HG03097 (cell line): ENCODE results near the gene BABAM2.
"Not testable (repeated sequence)": the region's sequence is repeated elsewhere in the genome, so short reads cannot be mapped to it uniquely, and the experiment has no call there.

Source experiments
- ATAC-seq: cut with Tn5 transposase; IDR thresholded peaks from one replicate; pipeline ENCODE4 v1.9.1; 2021; ENCODE audit not compliant: unreplicated experiment, low FRiP score

The BABAM2 gene

DNA sequence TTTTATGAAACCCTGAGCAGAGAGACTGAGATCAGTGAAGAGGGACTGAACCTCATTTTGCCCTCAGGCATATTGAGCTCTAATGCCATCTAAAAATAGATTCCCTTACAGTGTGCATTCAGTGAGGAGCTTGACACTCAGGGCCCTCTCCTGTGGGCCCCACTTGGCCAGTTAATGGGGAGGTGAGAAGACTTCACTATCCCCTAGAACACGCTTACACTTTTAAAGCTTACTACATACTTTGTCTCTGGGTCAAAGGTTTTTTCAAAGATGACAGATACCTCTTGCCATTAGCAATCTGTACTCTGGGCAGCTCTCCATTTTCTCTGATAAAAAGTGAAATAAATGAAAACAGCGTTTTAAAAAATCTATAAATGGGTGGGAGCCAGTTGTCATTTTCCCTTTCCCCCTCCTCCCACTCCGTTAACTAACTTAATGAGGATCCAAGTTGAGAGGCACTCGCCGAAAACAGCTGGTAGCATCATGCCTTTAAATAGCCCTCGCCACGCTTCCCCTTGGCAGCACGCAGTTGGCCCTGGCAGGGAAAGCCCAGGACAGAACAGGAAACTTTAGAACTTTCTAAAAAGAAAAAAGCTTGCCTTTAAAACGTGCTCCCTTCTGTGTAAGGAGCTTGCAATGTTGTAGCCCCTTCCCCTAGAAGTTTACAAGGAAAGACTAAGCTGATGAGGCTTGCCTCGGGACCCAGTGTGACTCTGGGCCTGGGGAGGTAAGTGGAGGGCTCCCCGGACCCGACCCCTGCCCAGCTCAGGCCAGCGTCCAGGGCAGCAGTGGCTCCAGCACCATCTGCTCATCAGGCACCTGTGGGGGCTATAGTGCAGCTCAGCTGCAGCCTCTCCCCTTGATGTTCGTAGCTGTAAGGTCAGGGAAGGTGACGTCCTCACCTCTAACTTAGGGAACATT is 443.3 kb downstream of the BABAM2 start:
- no peak for ATAC-seq

DNA sequence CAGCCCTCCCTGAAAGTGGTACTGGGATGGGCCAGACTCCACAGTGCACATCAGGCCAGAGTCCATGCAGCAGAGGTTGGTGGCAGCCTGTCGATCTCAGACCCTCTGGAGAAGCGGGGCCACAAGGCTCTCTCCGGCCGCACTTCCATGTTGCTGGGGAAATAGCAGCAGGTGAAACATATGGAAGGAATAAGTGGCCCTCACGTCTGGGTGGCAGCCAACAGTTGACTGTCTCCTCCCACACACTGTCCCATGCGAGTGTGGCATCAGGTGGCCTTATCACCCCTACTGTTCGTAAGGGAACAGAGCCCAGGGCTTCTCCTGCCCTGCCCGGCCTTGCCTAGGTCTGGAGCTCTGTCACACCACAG is 444.0 kb downstream of the BABAM2 start:
- no peak for ATAC-seq

DNA sequence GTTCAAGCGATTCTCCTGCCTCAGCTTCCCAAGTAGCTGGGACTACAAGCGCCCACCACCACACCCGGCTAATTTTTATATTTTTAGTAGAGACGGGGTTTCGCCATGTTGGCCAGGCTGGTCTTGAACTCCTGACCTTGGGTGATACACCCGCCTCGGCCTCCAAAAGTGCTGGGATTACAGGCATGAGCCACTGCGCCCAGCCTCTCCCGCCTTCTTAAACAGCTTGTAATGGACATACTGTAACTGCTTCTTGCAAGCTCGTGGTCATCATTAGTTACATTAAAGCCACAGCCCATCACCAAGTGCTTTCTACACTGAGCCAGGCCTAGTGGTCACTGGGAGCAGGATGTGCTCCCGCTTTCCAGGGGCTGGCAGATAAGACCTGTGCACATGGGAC is 444.7 kb downstream of the BABAM2 start:
- ATAC-seq = not testable (repeated sequence)

DNA sequence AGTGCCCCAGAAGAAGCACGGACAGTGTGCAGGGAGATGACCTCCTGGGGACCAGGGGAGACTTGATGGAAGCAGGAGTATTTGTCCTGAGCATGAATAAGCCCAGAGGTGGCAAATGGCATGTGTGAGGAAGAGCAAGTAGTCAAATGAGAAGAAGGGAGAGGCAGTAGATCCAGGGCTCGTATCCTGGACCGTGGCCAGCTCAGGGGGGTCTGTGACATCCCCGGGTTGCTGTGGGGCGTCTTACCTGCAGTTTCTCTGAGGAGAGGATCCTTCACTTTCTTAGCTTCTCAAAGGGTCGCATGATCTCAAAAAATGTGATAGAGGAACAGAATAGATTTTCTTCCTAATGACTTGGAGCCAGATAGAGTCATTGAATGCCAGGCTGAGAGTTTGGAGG is 445.1 kb downstream of the BABAM2 start:
- ATAC-seq = no peak

DNA sequence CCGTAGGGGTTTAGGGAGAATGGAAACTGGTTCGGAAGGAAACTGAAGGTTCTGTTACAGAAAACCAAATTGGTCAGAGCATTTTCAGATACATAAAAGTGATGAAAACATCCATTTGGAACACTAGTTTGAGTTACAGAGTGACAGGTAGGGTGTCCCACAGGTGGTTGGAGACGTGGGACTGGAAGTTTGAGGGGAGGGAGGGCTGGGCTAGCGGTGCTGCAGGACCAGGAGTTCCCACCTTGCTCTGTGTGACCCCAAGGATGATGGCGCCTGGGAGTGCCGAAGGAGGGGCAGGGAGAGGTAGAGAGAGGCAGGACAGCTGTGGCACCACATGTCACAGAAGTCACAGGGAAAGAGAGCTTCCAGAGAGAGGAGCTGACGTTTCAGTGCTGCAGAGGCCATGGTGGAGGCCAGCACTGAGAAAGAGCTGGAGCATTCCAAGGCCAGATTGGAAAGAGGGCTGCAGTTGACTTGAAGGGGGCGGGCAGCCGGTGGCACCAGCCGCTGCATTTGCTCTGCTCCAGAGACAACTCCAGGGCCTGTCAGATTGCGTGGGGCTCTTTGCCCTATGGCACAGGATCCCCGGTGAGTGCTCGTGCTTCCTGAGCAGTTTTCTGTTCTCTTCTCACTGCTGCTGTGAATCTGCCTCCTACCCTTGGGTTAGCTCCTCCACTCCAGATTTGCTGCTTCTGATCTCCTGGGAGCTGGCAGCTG is 445.9 kb downstream of the BABAM2 start:
- no peak for ATAC-seq

DNA sequence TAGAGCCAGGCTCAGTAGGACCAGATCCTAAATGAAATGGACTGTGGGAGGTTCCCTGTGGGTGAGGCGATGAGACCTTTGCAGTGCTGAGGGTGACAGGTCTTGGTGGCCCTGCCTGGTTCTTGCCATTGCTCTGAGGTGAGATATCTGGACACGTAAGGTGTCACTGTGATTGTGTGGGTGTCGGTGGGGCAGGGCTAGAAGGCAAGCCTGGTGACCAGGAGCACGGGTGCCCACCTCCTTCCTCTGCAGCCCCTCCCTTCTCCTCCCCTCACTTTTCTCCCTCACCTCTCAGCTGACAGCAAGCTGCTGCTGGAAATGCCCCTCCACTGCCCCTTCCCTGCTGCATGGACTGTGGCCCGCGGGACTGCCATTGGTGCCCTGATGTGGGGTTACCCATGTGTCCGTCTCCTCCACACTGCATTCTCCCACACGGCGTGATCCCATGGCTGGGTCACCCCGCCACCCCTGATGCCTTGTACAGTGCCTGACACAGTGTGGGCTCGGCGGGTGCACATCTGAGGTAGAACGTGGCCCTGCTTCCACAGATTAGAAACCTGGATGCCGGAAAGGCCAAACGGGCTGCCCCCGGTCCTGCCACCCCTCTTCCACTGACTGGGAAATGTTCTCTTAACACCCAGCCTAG is 446.6 kb downstream of the BABAM2 start:
- no peak for ATAC-seq

DNA sequence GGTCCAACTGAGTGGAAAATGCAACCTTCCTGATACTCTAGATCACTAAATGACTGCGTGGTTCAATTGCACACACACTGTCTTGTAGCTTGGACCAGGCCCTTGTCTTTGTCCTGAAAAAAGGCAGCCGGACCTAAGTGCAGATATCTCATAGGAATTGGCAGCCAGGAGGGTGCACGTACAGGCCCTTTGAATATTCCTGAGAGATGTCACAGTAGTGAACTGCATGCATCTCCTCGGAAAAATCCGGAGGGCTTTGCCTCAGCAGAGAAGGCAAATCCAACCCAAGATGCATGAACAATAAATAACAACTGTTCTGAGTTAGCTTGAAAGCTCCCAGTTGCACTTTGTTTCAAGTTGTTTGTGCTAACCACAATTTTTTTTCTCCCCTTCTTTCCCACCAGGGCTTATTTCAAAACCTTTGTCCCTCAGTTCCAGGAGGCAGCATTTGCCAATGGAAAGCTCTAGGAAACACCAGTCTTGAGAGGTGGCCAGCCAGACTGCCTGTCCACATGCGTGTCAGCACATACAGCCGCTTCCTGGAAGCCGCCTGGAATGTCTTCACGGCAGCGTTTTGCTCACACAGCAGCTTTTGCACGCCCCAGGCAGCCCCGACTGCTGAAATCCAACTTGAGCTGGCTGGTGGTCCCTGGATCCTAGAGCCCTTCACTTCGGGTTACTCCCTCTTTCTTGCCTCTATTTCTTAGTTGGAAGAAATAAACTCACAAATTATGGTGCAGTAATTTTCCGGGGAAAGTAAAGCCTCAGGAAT is 447.7 kb downstream of the BABAM2 start:
- ATAC-seq = no peak

DNA sequence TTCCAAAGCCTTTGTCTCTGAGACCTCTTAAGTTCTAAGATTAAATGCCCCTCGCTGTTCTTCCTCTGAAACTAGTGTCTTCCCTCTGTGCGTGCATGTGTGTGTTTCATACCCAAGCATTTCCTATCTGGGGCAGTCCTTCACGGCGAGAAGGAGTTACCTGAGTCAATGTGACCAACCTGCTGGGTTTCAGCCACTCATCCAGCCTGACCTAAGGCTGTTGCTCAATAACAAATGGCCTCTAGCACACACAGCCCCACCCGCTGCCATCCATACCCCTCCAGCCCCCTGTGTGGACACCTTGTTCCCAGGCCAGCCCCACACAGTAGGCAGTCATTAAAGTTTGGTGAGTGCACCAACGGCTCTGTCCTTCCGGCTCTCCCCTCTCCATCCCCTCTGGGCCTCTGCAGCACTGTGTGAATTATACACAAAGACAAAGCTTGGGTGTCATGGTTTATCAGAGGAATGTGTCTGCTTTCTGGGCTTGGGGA is 448.3 kb downstream of the BABAM2 start:
- no peak for ATAC-seq

DNA sequence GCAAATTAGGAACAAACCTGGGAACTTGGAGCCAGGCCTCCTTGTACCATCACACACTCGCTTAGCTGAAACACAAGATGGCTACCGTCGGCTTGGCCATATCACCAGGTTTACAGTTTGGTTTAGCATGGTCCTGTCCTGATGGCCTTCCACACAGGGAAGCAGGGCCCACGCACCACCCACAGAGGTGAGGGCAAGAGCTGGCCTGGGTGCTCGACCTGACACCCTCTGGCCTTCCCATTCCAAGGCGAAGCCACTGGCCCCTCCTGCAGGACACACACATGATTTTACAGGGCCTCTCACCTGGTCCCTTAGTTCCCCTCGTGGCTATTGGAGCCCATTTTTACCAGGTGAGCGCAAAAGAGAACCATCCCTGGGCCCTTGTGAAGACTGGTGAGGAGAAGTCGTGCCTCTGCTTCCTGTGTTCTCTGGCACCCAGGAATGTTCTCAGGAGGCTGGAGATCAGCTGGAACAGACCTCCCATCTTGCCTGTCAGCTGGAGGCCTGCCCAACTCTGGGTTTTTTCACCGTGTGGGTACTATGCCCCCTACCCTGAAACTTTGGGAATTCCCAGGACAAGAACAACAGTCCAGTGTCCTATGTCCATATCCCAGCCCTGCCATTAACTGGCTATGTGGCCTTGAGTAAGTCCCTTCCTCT is 449.1 kb downstream of the BABAM2 start:
- no peak for ATAC-seq

DNA sequence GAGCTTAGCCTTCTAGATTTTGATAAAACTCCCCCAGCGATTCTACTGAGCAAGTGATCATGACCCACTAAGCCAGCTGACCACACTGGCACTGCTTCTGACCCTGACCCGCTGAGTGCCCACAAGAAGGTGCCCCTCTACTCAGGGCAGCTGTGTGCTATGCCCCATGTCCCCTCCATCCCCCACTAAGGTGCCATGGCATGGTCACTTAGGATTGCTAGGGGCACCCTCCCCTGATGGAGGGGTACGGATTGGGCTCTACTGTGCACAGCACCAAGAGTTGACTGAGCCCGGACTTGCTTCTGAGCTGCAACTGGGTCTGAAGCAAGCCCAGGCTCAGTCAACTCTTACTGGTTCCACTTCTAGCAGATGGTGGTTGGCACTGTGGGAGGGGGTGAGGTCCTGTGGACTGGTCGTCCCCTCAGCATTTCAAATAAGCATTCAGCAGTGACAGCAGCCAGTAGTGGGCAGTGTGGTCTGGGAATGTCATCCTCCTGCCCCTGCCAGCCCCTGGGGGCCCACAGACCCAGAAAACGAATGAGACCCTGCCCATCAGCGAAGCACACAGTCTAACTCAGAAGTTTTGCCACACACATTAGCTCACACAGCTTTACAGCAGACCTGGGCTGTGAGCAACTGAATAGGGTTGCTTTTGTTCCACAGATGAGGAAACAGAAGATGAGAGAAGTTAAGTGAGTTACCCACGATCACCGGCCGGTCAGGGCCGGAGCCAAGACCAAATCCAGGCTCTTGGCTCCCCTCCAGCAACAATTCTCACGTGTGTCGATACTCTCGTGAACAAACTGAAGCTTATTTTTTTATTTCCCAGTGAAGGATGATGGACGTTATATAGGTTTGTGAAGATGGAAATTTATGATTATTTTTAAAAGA is 450.0 kb downstream of the BABAM2 start:
- no peak for ATAC-seq

DNA sequence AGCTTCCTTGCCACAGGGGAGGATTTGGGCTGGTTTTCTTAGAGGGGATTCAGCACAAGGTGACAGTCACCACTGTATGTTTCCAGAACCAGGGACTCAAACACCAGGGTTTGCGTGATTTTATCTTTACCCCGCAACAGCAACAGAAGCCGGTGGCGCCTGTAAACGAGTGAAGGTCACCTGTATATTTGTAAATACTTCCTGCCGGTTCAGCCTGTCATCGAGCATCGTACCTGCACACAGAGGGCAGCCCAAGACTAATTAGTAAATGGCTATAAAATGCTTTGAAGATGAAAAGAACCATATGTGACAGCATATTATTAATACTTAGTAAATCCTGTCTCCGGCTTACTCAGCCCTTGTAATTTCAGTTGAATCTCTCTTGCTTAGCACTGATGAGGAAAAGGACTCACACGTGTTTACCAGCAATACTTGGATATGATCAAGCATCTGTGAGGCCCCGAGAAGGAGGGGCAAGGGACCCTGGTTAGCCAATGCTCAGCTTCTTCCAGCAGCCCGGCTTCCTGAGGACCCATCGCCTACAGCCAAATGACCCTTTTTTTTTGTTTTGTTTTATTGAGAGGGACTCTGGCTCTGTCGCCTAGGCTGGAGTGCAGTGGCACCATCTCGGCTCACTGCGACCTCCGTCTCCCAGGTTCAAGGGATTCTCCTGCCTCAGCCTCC is 450.8 kb downstream of the BABAM2 start:
- no peak for ATAC-seq

DNA sequence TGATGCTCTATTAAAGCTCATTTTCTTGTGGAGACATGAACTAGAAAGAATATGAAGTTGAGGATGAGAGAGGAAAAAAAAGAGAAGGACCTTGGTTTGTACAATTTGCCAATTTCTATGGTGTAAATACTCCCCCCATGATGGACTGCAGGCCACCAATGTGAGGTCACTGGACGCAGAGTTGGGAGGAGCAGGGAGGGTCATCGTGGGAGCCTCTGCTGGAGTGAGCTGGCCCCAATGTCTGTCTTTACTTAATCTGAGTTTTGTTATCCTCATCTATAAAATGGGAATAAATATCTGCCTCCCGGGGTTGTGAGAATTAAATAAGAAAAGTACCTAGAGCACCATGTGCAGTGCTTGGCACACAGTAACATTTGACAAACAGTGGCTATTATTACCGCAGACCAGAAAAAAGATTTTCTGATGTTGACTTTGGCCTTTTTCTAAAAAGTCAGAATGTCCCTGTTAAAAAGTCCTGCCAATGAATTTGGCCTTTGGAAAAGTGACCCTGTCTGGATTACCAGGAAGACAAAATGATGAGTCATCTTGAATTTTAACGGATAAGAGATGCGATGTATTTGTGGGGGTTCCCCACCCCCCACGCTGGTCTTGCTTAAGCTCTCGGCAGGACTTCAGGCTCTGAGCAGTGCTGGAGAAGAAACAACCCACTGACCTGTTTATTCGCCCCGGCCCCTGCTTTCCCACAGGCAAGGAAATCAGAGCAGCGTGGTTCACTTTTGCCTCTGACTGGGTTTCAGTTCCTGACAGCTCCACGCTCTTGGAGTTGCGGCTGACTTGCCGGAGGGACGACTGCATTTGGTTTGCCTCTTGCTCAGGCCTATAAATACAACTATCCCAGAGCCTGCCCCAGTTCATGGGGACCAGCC is 451.8 kb downstream of the BABAM2 start:
- no peak for ATAC-seq

DNA sequence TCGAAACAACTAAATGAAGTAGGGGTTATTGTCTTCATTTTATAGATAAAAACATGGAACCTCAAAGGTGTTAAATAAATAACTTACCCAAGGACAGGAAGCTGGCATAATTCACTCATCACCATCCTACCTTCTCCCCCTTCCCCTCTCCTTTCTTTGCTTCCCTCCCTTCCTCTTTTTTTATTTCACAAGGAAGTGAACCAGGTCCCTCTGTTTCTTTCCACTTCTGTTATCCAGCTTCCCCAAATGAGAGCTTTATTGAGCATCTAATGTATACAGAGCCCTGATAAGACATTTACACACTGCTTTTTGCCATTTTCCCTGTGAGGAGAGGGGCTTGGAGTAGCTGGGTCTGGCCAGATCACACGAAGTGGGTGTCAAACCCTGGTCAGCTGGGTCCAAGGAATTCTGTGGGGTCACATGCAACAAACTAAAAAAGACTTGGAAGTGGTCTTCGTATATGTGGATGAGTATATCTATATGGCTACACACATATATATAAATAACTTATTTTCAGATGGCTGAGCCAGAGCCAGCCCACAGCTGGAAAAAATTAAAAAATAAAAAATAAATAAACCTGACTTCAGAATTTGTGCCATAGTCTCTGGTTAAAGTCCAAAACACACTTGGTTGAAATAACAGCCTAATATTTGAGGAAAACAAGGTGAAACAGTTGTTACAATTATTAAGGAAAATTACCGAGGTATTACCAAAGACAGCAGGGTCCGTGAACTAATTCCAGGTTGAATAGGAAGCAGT is 452.8 kb downstream of the BABAM2 start:
- no peak for ATAC-seq

DNA sequence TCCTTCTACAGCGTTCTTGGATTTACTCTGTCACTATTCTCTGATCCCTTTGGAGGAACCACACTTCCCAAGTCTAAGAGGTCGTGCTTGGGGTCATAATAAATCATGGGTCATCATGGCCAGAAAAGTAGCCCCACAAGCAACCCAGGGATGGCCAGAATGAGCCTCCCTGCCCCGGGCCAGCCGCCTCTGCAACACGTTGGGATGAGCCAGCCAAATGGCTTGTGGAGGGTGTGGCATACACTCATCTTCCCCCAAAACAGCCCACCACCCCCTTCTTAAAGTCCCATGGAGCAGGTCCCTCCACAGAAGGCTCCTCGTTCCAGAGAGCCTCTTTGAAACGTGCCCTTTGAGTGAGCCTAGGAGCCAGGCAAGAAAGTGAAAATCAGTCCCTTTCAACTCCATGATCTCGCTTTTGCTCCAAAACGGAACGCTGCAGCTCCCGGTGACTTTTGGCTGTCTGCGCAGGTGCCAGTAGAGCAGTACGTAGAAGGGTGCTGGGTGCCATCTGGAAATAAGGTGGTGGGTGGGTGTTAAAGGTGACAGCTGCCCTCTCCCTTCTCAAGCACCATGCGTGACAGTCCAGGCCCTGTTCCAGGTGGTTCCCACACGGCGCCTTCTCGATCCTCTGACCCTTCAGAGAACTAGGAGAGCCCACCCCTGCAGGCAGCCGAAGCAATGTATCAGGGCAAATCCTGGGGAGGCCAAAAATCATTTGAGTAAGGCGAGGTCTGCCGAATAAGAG is 453.6 kb downstream of the BABAM2 start:
- no peak for ATAC-seq

DNA sequence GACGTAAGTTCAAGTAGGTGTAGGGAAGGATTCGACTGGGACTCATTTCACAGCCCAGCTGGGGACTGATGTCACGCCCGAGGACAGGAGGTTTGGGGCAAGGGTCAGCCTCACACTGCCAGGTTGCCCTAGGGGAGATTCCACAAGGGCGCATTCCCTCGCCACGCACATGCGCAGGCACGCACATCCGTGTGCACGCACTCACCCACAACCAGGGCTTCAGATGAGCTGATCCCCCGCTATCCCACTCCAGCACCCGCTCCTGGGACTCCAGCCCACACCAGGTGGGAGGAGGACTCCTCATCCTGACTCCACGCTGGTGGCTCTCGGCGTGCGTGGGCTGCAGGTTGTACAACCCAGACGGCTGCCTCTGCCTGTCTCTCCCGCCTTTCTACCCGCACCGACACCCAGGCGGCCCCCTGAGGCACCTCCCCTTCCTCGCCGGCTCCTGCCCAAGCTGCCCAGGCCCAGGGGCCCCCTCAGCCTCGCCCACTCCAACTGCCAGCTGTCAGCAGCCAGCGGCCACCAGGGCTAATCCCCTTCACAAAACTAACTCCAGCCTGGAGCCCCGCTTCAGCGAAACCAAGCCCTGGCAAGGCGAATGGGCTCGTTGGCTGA is 454.3 kb downstream of the BABAM2 start:
- no peak for ATAC-seq

DNA sequence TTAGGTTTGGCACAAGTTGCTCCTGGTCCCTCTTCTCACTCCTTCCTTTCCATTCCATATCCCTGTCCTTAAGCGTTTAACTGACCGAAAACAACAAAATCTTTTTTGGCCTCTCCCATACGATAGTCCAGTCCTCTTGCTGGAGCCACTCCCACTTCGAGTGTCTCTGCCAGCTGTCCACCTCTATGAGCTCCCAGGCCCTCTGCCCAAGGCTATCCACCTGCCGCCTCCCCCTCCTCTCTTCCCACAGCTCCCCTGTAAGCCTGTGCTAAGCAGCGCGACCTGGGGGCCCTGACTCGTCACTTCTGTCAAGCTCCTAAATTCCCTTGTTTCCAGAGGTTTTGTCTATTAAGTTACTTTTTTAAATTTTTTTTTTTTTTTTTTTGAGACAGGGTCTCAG is 455.1 kb downstream of the BABAM2 start:
- ATAC-seq = no peak
